ENCODE results near the gene TPRX1.
"Not testable (repeated sequence)": the region's sequence is repeated elsewhere in the genome, so short reads cannot be mapped to it uniquely, and the experiment has no call there.

The TPRX1 gene

DNA sequence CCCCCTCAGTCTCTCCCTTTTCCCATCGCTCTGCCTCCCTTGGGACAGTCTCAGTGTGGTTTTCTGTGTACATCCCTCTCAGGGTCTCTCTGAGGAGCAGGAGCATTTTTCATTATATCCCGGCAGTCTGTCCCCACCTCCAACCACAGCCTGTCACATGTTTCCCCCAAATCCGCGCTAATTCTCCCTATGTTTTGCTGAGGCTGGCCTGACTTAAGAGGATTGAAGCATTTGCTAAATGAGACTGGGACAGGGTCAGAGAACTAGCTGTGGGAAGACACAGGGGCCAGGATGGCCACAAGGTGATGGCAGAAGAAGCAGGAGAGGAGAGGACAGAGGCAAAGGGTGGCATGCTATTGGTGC, 5.5 kb downstream of the TPRX1 start:
- DNase-seq = no peak

DNA sequence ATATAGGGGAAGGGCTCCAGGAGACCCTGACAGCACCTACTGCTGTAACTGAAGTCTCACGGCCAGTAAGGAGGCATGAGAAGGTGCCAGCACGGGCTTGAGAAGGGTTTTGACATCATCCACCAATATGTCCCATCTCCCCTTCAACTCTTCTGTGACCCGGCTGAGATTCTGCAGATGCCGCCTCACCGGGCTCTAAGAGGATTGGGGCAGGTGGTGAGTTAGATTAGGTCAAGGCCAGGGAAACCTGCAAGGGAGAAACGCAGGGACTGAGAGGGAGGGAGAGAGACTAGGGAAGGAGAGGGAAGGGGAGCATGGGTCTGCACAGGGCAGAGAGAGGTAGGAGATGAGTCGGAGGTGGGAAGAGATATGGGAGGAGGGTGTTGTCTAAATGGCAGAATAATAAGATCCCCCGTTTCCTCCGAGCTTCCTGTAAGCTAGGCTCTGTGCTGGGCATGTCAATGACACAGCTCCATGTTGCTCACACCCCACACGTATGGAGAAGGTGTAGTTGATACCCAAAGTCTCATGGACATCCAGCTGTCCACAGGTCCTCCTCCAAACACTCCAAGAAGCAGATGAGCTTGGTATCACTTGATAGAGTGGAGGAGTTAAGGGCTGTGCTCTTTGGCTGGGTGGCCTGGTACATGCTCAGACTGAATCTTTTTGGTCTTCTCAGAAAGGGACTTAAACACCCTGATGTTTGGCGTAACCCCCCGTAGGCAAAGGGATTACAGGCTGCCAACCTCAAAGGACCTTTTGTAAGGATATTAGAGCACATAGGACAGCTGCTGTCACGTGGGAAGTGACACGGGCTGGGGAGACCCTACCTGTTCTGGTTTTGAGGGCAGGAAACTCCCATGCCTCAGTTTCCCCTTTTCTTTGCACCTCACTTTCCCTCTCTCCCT, 6.1 kb downstream of the TPRX1 start:
- DNase-seq = no peak

DNA sequence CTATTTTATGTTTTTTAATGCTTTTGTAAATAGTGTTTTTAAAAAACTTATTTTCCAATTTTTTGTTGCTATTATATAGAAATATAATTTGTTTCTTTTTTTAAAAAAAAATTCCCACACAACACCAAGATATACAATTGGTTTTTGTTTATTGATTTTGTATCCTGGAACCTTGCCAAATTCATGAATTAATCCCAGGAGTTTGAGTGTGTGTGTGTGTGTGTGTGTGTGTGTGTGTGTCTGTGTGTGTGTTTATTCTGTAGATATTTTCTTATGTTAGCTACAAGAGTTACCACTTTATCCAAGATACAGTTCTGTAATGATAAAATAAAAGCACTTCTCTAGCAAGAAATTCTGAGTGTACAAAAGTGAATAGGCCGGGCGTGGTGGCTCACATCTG, 7.6 kb downstream of the TPRX1 start:
- no peak for DNase-seq

GRCh38 chr19:47794526-47794925, 9.8 kb downstream of the TPRX1 start:
- no peak for DNase-seq

DNA sequence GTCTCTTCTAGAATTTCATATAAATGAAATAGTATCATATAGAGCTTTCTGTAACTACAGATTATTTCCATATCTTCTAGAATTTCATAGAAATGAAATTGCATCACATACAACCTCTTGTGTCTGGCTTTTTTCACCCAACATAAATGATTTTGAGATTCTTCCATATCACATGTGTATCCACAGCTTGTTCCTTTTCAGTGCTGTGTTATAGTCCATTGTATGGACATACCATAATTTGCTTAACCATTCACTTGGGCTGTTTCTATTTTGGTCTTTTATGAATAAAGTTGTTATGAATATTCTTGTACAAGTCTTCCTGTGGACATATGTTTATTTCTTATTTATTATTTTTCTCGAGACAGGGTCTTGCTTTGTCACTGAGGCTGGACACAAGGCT, 11.7 kb downstream of the TPRX1 start:
- no peak for DNase-seq

DNA sequence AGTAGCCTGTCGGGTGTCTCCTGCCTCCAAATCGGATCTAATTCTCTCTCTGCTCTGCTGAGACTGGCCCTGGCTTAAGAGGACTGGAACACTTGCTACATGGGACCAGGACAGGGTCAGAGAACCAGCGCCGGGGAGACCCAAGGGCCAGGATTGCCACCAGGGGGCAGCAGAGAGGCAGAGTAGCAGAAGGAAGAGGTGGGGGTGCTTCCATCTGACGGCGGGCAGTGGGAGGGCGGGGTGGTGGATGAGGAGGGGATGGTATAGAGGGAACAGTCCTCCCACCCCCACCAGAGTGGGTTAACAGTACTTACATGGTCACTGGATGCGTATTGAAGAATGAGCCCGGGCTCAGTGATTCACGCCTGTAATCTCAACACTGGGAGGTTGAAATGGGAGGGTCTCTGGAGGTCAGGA, 13.9 kb downstream of the TPRX1 start:
- DNase-seq = peak; percentile 89

GRCh38 chr19:47789811-47790210, 14.5 kb downstream of the TPRX1 start:
- not testable (repeated sequence) for DNase-seq

- DNase-seq = not testable (repeated sequence)
Measured at GRCh38 chr19:47787307-47787706, 17.0 kb downstream of the TPRX1 start.

GRCh38 chr19:47786566-47786965, 17.8 kb downstream of the TPRX1 start:
- DNase-seq = no peak

- DNase-seq = no peak
Measured at GRCh38 chr19:47781590-47782262, 22.6 kb downstream of the TPRX1 start.

DNA sequence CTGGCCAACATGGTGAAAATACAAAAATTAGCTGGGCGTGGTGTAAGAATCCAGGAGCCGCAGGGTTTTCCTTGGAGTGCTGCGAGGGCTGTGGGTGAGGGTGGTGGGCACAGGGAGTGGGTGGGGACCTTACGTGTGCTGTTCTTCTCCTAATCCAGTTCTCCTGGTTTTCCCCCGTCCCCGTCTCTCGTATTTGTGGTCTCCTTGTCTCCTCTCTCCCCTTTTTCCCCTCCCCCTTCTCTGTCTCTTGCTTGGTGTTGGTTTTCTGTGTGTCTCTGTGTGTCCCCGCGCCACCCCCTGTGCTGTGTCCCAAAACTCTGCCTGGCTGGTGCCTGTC, 24.2 kb downstream of the TPRX1 start:
- no peak for DNase-seq

GRCh38 chr19:47779524-47780214, 24.7 kb downstream of the TPRX1 start:
- no peak for DNase-seq

DNA sequence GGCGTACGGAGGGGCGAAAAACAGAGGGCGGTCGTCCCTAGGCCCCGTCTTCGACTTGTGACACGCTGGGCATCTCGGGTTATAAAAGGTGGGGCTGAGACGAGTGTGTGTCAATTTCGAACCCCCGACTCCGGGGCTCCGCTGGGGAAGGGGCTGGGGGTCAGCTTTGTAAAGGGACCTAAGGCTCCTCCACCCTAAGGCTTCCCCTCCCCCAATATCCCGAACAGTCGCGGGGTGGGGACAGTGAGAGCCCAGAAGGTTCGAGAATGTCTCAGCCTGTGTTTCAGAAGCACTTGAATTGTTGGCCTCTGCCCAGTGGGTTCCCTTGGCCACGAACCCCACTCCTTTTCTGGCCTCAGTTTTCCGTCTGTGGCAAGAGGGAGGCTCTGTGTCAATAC, 25.4 kb downstream of the TPRX1 start:
- DNase-seq = peak; percentile 30

DNA sequence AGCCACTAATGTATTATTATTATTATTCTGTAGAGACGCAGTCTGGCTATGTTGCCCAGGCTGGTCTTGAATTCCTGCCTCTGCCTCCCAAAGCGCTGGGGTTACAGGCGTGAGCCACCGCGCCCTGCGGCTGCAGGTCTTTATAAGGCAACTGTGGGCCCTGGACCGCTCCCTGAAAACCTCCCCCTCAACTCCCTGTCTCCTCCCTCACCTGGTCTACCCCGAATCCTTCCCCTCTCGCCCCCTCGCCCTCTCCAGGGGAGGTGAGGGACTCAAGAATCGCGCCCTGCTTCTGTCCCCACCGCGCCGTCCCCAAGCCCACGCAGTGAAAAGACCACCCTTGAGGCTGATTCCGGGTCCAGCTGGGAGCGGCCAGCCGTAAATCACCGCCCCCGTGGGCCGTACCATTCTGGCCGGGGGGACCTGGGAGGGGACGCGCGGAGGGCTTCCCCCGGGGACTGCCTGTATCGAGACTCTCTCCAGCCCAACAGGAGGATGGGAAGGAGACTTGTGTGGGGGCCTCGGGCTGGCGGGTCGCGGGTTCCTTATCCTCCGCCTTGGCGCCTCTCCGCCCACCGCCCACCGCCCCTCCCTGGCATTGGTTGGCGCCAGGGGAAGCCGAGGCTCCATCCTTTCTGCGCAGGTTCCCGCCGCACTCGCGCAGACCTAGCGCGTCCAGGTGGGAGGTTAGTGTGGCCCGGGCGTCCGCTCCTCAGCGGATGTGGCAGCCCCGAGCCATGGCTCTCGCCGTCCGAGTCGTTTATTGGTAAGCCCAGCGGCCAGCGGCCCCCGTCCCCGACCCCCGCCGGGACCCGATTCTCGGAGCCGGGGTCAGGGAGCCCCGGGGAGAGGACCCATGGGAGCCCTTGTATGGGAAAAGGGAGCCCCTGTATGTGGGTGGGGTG, 26.1 kb downstream of the TPRX1 start, which contains the start of gene SELENOW:
Gene SELENOW, plus strand, starts transcription at position 655 of the 905 bp plus-strand sequence. Its CDS starts 83 bp downstream, at position 738.
- peak; percentile 78 for DNase-seq

- DNase-seq = not testable (repeated sequence)
Measured at GRCh38 chr19:47777245-47778048, 26.9 kb downstream of the TPRX1 start.

DNA sequence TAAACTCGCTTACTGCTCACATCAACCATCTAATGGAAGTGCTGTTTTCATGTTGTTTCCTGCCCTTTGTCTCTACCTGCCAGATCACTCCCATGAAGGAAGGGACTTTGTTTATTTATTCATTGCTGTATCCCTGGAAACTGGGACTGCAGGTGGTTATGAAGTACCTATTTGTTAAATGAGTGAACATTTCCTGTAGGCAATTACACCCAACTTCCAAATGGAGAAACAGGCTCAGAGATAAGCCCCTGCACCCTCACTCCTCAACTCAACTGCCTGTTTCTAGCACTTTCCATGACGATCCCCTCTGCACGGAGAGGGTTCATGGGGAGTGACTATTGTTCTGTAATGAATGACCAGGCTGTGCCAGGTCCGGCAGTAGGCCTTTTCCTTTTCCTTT, 27.8 kb downstream of the TPRX1 start:
- DNase-seq = no peak

DNA sequence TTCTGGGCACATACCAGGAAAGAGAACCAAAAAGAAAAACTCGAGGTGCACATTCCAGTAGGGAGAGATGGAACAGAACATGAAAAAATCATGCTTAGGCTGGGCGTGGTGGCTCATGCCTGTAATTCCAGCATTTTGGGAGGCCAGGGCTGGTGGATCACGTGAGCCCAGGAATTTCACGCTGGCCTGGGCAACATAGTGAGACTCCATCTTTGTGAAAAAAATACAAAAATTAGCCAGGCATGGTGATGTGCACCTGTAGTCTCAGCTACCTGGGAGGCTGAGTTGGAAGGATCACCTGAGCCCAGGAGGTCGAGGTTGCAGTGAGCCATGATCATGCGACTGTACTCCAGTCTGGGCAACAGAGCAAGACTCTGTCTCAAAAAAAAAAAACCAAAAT, 33.1 kb downstream of the TPRX1 start:
- not testable (repeated sequence) for DNase-seq

GRCh38 chr19:47769534-47769933, 34.8 kb downstream of the TPRX1 start:
- DNase-seq = no peak

GRCh38 chr19:47768604-47769003, 35.7 kb downstream of the TPRX1 start:
- no peak for DNase-seq

- no peak for DNase-seq
Measured at GRCh38 chr19:47767349-47767748, 37.0 kb downstream of the TPRX1 start.

- DNase-seq = no peak
Measured at GRCh38 chr19:47766670-47767069, 37.7 kb downstream of the TPRX1 start.

- no peak for DNase-seq
Measured at GRCh38 chr19:47766359-47766620, 38.1 kb downstream of the TPRX1 start.
